ENCODE data around the gene TIMM21. TPM values are rescaled to one million over a fixed set of nuclear protein-coding genes. Genes with fewer than 3 reads are reported as not detected.

The TIMM21 gene
- total RNA-seq, 1 experiment from 2014 or later, result 46.0 TPM

DNA sequence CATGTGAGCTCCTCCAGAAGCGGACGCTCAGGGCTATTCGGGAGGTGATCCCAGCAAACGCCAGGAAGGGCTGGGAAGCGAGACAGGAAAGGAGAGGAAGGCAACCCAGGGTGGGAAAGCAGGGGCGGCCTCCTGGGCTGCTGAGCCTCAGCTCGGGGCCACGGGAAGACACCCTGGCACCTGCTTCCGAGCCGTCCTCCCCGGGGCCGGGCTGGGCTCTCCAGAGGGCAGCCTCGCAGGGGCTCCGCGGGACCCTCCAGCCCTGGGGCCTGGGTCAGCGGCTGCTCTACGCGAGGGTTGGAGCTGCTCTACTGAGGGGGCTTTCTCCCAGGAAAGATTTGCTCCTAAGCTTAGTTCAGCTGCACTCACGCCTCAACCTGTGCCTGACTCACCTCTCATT, 34.0 kb downstream of the TIMM21 start:
- Histone ChIP-seq H3K23me2 (ENCODE audit: insufficient read length, low read depth, low read length, poor library complexity, severe bottlenecking) (no peaks in the 10 kb centered on the region), H3K4me2 (ENCODE audit: insufficient read depth, insufficient read length, low read length) (no peak overlapping the region), H3K56ac (ENCODE audit: insufficient read length, low read depth, low read length) (no peak overlapping the region), H3K14ac (ENCODE audit: insufficient read depth, low read length) (no peak overlapping the region; the same call in 1 of the 2 replicates), H3K79me1 (ENCODE audit: insufficient read depth, low read depth, low read length, poor library complexity, severe bottlenecking) (no peaks in the 10 kb centered on the region), H3T11ph (ENCODE audit: low read length) (no peak overlapping the region), H2AFZ (ENCODE audit: low read length) (no peak overlapping the region), H2BK120ac (ENCODE audit: low read depth, low read length, poor library complexity, severe bottlenecking) (no peak overlapping the region), H2BK15ac (ENCODE audit: low read depth, low read length) (no peak overlapping the region), H3K23ac (ENCODE audit: insufficient read length, low read depth, low read length) (no peak overlapping the region), H3K4me1 (ENCODE audit: insufficient read depth, low read length) (no peaks in the 10 kb centered on the region; the same call in 1 of the 2 replicates), H3K79me2 (ENCODE audit: insufficient read depth, low read length) (no peaks in the 10 kb centered on the region), H3K4ac (ENCODE audit: low read depth, low read length) (no peak overlapping the region), H2BK12ac (ENCODE audit: insufficient read length, low read depth, low read length) (no peak overlapping the region), H3K27ac (ENCODE audit: insufficient read length, low read depth, low read length) (no peak overlapping the region), H2BK5ac (ENCODE audit: insufficient read length, low read length) (no peak overlapping the region), H4K91ac (ENCODE audit: insufficient read length, low read depth, low read length) (no peak overlapping the region), H4K8ac (replicated peaks; ENCODE audit: insufficient read length, low read depth, low read length) (no peak overlapping the region), H4K5ac (ENCODE audit: insufficient read length, low read depth, low read length) (no peak overlapping the region), H3K9me3 (ENCODE audit: control insufficient read depth, low read depth, low read length) (no peaks in the 10 kb centered on the region), H2BK20ac (ENCODE audit: low read depth, low read length, poor library complexity, severe bottlenecking) (no peak overlapping the region), H4K20me1 (ENCODE audit: control insufficient read depth, insufficient read depth, insufficient read length) (no peaks in the 10 kb centered on the region), H2AK5ac (ENCODE audit: insufficient read length, low read length) (no peak overlapping the region), H3K27me3 (ENCODE audit: insufficient read depth, low read length) (no peaks in the 10 kb centered on the region), H3K18ac (ENCODE audit: insufficient read length, low read depth, low read length) (no peak overlapping the region), H3K9ac (ENCODE audit: extremely low read depth, insufficient read length, low read length) (no peak overlapping the region)
- Mint-ChIP-seq H3K36me3 (ENCODE audit: insufficient read depth in 1 of 3, low read depth in 3 of 3) (peaks cover 0 to 4% (median 2%) of the 10 kb centered on the region in 3 experiments; a peak in 1 of 7 replicates), H3K4me1 (peaks cover 17 to 20% of the 10 kb centered on the region in 2 experiments), H3K9me3 (peaks cover 0 to 4% of the 10 kb centered on the region in 2 experiments; a peak in 1 of 5 replicates), H3K27me3 (ENCODE audit: low read depth) (peaks cover 8% of the 10 kb centered on the region), H3K4me3 (no peak overlapping the region), H3K27ac (no peak overlapping the region)
- no peak for DNase-seq
- TF ChIP-seq CTCF (conservative IDR thresholded peaks at IDR 0.05), result no peak
- WGBS (ENCODE audit: extremely low coverage, insufficient read length, low lambda C conversion rate), result no CpG with 5 or more reads among the region's 19 CpGs
